SK-N-SH treated with all-trans-retinoic acid at 6 μM for 48 hours (cell line): Measurements from ENCODE around the gene PRKACG.
A peak's percentile ranks its signal among the peaks of the same experiment; 100 is the strongest.

ENCODE experiments used
- ATAC-seq: fragments of 200-7000 bp; cut with Tn5 transposase; 3 replicates; pipeline ENCODE4 v1.9.1; 2020; ENCODE audit warnings: mild to moderate bottlenecking, moderate library complexity
- ARNTL ChIP-seq: fragments of 450-650 bp; formaldehyde crosslinking; IDR thresholded peaks from 2 replicates; pipeline ENCODE4 v1.5.0; 2020; ENCODE audit warnings: low read depth, mild to moderate bottlenecking, moderate library complexity, borderline replicate concordance
- BACH2 ChIP-seq: fragments of 250-450 bp; sonication (Bioruptor Pico); IDR thresholded peaks from 2 replicates; pipeline ENCODE4 v1.9.0; 2021; ENCODE audit warnings: mild to moderate bottlenecking, borderline replicate concordance
- CREB5 ChIP-seq: fragments of 250-450 bp; sonication (Bioruptor Pico); IDR thresholded peaks from 2 replicates; pipeline ENCODE4 v1.5.1; 2020; ENCODE audit warnings: low read depth, mild to moderate bottlenecking, moderate library complexity
- CSDC2 ChIP-seq: fragments of 250-450 bp; sonication (Bioruptor Pico); IDR thresholded peaks from 2 replicates; pipeline ENCODE4 v1.5.0; 2020; ENCODE audit warnings: mild to moderate bottlenecking, moderate library complexity
- CSRNP3 ChIP-seq: fragments of 250-450 bp; sonication (Bioruptor Pico); IDR thresholded peaks from 2 replicates; pipeline ENCODE4 v1.5.1; 2021; ENCODE audit warnings: mild to moderate bottlenecking, moderate library complexity
- GLIS3 ChIP-seq: fragments of 250-450 bp; sonication (Bioruptor Pico); IDR thresholded peaks from 2 replicates; pipeline ENCODE4 v1.5.0; 2020; ENCODE audit warnings: mild to moderate bottlenecking, moderate library complexity
- ISL1 ChIP-seq: fragments of 250-450 bp; sonication (Bioruptor Pico); IDR thresholded peaks from 2 replicates; pipeline ENCODE4 v2.1.2; 2022; ENCODE audit warnings: mild to moderate bottlenecking, moderate library complexity
- OSR1 ChIP-seq: fragments of 250-450 bp; sonication (Bioruptor Pico); IDR thresholded peaks from 2 replicates; pipeline ENCODE4 v1.8.0; 2022; ENCODE audit warnings: moderate library complexity, mild to moderate bottlenecking, inconsistent platforms
- PATZ1 ChIP-seq: fragments of 250-450 bp; sonication (Bioruptor Pico); IDR thresholded peaks from 2 replicates; pipeline ENCODE4 v1.8.0; 2020; ENCODE audit warnings: mild to moderate bottlenecking, moderate library complexity, borderline replicate concordance
- POU6F1 ChIP-seq: fragments of 250-450 bp; sonication (Bioruptor Pico); IDR thresholded peaks from 2 replicates; pipeline ENCODE4 v1.8.0; 2021; ENCODE audit warnings: low read depth, mild to moderate bottlenecking, moderate library complexity, borderline replicate concordance
- PPARA ChIP-seq: fragments of 250-450 bp; sonication (Bioruptor Pico); IDR thresholded peaks from 2 replicates; pipeline ENCODE4 v1.5.0; 2020; ENCODE audit warnings: mild to moderate bottlenecking, borderline replicate concordance
- RARB ChIP-seq: fragments of 250-450 bp; sonication (Bioruptor Pico); IDR thresholded peaks from 2 replicates; pipeline ENCODE4 v1.8.0; 2021; ENCODE audit warnings: mild to moderate bottlenecking, moderate library complexity
- SNAI2 ChIP-seq: fragments of 250-450 bp; sonication (Bioruptor Pico); IDR thresholded peaks from 2 replicates; pipeline ENCODE4 v1.5.0; 2020; ENCODE audit warnings: mild to moderate bottlenecking, moderate library complexity
- TCF4 ChIP-seq: fragments of 250-450 bp; sonication (Bioruptor Pico); IDR thresholded peaks from 2 replicates; pipeline ENCODE4 v1.8.0; 2021; ENCODE audit warnings: mild to moderate bottlenecking, moderate library complexity, borderline replicate concordance
- TOX ChIP-seq: fragments of 250-450 bp; sonication (Bioruptor Pico); IDR thresholded peaks from 2 replicates; pipeline ENCODE4 v1.8.0; 2021; ENCODE audit warnings: mild to moderate bottlenecking, moderate library complexity, borderline replicate concordance
- TSHZ2 ChIP-seq: fragments of 250-450 bp; sonication (Bioruptor Pico); IDR thresholded peaks from 2 replicates; pipeline ENCODE4 v1.5.0; 2020; ENCODE audit warnings: mild to moderate bottlenecking, moderate library complexity
- ZFP3 ChIP-seq: fragments of 250-450 bp; sonication (Bioruptor Pico); IDR thresholded peaks from 2 replicates; pipeline ENCODE4 v1.5.0; 2020; ENCODE audit warnings: mild to moderate bottlenecking, moderate library complexity
- ZFP30 ChIP-seq: fragments of 450-650 bp; formaldehyde crosslinking; IDR thresholded peaks from 2 replicates; pipeline ENCODE4 v1.5.0; 2022; ENCODE audit warnings: mild to moderate bottlenecking, moderate library complexity
- ZNF565 ChIP-seq: fragments of 450-650 bp; formaldehyde crosslinking; conservative IDR thresholded peaks from 2 replicates; pipeline ENCODE4 v1.5.0; 2020; ENCODE audit warnings: low read depth, mild to moderate bottlenecking, moderate library complexity
- ZNF70 ChIP-seq: fragments of 450-650 bp; formaldehyde crosslinking; IDR thresholded peaks from 2 replicates; pipeline ENCODE4 v1.5.0; 2020; ENCODE audit warnings: mild to moderate bottlenecking, moderate library complexity
- ZNF8 ChIP-seq: fragments of 450-650 bp; formaldehyde crosslinking; IDR thresholded peaks from 2 replicates; pipeline ENCODE4 v1.5.0; 2020; ENCODE audit warnings: mild to moderate bottlenecking, moderate library complexity

The PRKACG gene

GRCh38 chr9:69046723-69047122, 32.8 kb upstream of the PRKACG start:
- ATAC-seq = no peak
- TF ChIP-seq RARB (CRISPR knock-in tag) (no peak), CSRNP3 (CRISPR knock-in tag) (no peak), ZNF70 (CRISPR knock-in tag) (no peak), TCF4 (CRISPR knock-in tag) (no peak), ZNF565 (no peak), ZFP3 (CRISPR knock-in tag) (no peak), ARNTL (no peak), ZNF8 (no peak), GLIS3 (no peak), ISL1 (CRISPR knock-in tag) (no peak), ZFP30 (CRISPR knock-in tag) (no peak), PPARA (no peak), TOX (no peak), CSDC2 (CRISPR knock-in tag) (no peak)

- TF ChIP-seq ZFP3 (CRISPR knock-in tag) = no peak
- no peak for TF ChIP-seq TCF4 (CRISPR knock-in tag)
- no peak for TF ChIP-seq TOX
- TF ChIP-seq POU6F1 (CRISPR knock-in tag) = no peak
- no peak for TF ChIP-seq PATZ1 (CRISPR knock-in tag)
- TF ChIP-seq PPARA = no peak
- no peak for TF ChIP-seq BACH2 (CRISPR knock-in tag)
- no peak for TF ChIP-seq TSHZ2
- ATAC-seq = no peak
Measured at GRCh38 chr9:69045821-69046220, 31.9 kb upstream of the PRKACG start.

GRCh38 chr9:69044240-69045219, 30.6 kb upstream of the PRKACG start:
- peak; percentile 92 for ATAC-seq
- no peak for TF ChIP-seq OSR1
- TF ChIP-seq CREB5 (CRISPR knock-in tag) = no peak
- no peak for TF ChIP-seq ZNF8
- no peak for TF ChIP-seq ZFP3 (CRISPR knock-in tag)
- TF ChIP-seq TCF4 (CRISPR knock-in tag) = no peak
- TF ChIP-seq SNAI2 = no peak
- TF ChIP-seq ARNTL = no peak
